OCI-M1 (cell line): ENCODE data around the gene CERK.
"Not testable (repeated sequence)": the region's sequence is repeated elsewhere in the genome, so short reads cannot be mapped to it uniquely, and the experiment has no call there.

Experiments used
- DNase-seq: peaks from one replicate; lab custom pipeline; 2025; lab: John Stamatoyannopoulos, UW

Gene CERK

DNA sequence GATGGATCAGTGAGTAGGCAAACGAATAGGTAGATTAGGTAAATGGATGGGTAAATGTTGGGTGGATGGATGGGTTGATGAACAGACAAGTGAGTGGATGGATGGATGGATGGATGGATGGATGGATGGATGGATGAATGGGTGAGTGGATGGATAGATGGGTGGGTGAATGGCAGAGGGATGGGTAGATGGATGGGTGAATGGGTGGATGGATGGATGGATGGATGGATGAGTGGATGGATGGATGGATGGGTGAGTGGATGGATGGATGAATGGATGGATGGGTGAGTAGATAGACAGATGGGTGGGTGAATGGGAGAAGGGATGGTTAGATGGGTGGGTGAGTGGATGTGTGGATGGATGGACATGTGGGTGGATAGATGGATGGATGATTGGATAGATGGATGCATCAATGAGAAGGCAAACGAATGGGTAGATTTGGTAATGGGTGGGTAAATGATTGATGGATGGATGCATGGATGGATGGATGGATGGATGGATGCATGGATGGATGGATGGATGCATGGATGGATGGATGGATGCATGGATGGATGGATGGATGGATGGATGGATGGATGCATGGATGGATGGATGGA lies 89.7 kb downstream of the CERK start:
- DNase-seq = not testable (repeated sequence)

DNA sequence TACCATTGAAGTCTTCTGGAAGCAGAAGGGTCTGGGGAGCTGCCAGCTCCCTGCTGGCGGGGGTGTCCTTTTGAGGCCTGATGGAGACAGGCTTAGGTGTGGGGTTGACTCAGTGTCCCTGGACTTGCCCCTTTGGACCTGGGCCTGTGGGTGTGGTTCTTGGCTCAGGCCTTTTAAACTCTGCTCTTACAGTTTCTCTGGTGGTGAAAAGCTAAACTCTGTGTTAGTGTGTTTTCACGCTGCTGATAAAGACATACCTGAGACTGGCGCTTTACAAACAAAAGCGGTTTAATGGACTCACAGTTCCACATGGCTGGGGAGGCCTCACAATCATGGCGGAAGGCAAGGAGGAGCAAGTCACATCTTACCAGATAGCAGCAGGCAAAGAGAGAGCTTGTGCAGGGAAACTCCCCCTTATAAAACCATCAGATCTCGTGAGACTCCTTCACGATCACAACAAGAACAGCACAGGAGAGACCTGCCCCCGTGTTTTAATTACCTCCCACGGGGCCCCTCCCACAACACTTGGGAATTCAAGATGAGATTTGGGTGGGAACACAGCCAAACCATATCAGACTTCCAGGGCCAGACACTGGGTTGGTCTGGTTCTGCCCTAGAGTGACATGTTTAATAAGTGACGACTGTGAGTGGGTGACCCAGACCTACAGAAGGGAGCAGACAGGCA lies 91.4 kb downstream of the CERK start:
- no peak for DNase-seq

DNA sequence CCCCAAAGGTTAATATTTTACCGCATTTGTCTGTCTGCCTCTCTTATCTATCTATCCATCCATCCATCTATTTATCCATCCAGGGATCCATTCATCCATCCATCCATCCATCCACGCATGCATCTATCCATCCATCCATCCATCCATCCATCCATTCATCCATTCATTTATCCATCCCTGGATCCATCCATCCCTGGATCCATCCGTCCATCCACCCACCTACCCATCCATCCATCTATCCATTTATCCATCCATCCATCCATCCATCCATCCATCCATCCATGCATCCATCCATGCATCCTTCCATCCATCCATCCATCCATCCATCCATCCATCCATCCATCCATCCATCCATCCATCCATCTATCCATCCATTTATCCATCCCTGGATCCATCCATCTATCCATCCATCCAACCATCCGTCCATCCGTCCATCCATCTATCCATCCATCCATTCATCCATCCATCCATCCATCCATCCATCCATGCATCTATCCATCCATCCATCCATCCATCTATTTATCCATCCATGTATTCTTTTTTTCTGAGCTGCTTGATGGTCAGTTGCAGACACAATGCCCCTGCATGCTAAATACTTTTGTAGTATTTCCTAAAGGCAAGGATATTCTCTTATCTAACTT lies 95.1 kb downstream of the CERK start:
- not testable (repeated sequence) for DNase-seq

- no peak for DNase-seq
Observed at GRCh38 chr22:46641811-46642266, 96.2 kb downstream of the CERK start.

- DNase-seq = no peak
Observed at GRCh38 chr22:46640293-46641055, 97.6 kb downstream of the CERK start.

GRCh38 chr22:46639843-46640242 lies 98.2 kb downstream of the CERK start:
- no peak for DNase-seq

GRCh38 chr22:46638601-46639431 lies 99.2 kb downstream of the CERK start:
- DNase-seq = no peak

- DNase-seq = no peak
Observed at GRCh38 chr22:46637711-46638600, 100.1 kb downstream of the CERK start.

GRCh38 chr22:46636221-46637002 lies 101.6 kb downstream of the CERK start:
- DNase-seq = no peak

DNA sequence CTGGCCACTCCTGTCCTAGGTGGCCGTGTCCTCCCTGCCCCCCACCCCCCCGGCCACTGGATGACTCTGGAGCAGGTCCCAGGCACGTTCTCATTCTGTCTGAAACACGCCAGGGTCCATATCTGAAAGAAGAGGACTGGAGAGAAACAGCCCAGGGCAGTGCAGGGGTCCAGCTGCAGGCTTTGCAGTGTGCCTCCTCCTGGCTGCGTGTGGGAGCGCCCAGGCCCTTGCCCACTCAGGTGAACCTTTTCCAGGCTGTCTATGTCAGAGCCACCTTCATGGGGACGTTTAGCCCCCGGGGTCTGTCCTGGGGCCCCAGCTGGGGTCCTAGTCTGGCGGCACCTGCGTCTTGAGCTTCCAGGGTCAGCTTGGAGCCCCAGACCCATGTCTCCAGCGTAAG lies 102.3 kb downstream of the CERK start:
- no peak for DNase-seq

GRCh38 chr22:46634973-46635685 lies 102.9 kb downstream of the CERK start:
- DNase-seq = peak; percentile 4
